ENCODE data around the gene CWC22.

GRCh38 chr2:180004731-180005130, 2.4 kb downstream of the CWC22 start:
- TF ChIP-seq CTCF (IDR thresholded peaks at IDR 0.05) (no peak), EZH2 (IDR thresholded peaks at IDR 0.05; ENCODE audit: borderline replicate concordance, insufficient read depth, low read depth, low read length, poor library complexity, severe bottlenecking) (no peak)
